ENCODE measurements around the gene TCHH. TPM values are rescaled to one million over a fixed set of nuclear protein-coding genes. Genes with fewer than 3 reads are reported as not detected.
A peak's percentile ranks its signal among the peaks of the same experiment; 100 is the strongest.

TCHH gene
- total and polyA plus RNA-seq, 2 donors (not counting 1 experiment from before 2014, with no cell fraction given), result not detected

DNA sequence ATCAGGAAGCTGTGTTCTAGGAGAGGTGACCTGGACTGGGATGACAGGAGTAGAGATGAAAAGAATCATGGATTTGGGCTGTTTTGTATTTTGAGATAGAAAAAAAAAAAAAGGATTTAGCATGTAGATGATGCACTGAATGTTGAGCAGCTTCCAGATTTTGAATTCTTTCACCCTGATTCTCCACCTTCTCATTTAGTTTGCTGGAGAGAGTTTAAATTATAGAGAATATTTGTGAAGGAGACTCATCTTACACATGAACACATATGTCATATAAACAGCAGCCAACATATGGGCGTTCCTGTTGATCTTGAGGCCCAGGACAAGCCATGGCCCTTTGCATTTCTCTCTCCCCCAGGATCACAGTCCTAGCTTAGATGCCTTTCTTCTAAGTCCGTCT, 36.4 kb upstream of the TCHH start:
- H3K9me3 ChIP-seq (ENCODE audit: control insufficient read depth, insufficient read depth, low read depth, low read length), result no peaks in the 10 kb centered on the region
- TF ChIP-seq, protein P1, sequence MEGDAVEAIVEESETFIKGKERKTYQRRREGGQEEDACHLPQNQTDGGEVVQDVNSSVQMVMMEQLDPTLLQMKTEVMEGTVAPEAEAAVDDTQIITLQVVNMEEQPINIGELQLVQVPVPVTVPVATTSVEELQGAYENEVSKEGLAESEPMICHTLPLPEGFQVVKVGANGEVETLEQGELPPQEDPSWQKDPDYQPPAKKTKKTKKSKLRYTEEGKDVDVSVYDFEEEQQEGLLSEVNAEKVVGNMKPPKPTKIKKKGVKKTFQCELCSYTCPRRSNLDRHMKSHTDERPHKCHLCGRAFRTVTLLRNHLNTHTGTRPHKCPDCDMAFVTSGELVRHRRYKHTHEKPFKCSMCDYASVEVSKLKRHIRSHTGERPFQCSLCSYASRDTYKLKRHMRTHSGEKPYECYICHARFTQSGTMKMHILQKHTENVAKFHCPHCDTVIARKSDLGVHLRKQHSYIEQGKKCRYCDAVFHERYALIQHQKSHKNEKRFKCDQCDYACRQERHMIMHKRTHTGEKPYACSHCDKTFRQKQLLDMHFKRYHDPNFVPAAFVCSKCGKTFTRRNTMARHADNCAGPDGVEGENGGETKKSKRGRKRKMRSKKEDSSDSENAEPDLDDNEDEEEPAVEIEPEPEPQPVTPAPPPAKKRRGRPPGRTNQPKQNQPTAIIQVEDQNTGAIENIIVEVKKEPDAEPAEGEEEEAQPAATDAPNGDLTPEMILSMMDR (conservative IDR thresholded peaks at IDR 0.05 in 1 of 2, IDR thresholded peaks at IDR 0.05 in 1 of 2; ENCODE audit: low read depth in 1 of 2, low read length in 2 of 2), result no peak
- no peak for TF ChIP-seq EZH2 (IDR thresholded peaks at IDR 0.05; ENCODE audit: low read length, missing control alignments)
- no peak for DNase-seq (ENCODE audit: low read depth in 2 of 2)
- no peaks in the 10 kb centered on the region for H3K27me3 ChIP-seq (ENCODE audit: control insufficient read depth, insufficient read depth, low read length)
- H3K4me3 ChIP-seq (replicated peaks in 1 of 4; ENCODE audit: control extremely low read depth in 1 of 4, insufficient read depth in 1 of 4, low read depth in 3 of 4, low read length in 4 of 4), result no peak overlapping the region
- H4K20me1 ChIP-seq (ENCODE audit: control insufficient read depth, extremely low read depth, insufficient read depth, low read length), result no peaks in the 10 kb centered on the region
- no peaks in the 10 kb centered on the region for H3K79me2 ChIP-seq (ENCODE audit: control insufficient read depth, insufficient read depth, low read length)
- no peak overlapping the region for H3K9ac ChIP-seq (ENCODE audit: insufficient read depth, low read length)
- no peak overlapping the region for H2AFZ ChIP-seq (ENCODE audit: low read length)
- H3K4me2 ChIP-seq (ENCODE audit: extremely low read depth, insufficient read depth, low read length), result no peak overlapping the region
- H3K36me3 ChIP-seq (ENCODE audit: control insufficient read depth, insufficient read depth, low read length), result no peaks in the 10 kb centered on the region
- no peaks in the 10 kb centered on the region for H3K4me1 ChIP-seq (ENCODE audit: control insufficient read depth, extremely low read depth, insufficient read depth, low read length)
- H3K27ac ChIP-seq (ENCODE audit: insufficient read depth, low read length), result no peak overlapping the region

DNA sequence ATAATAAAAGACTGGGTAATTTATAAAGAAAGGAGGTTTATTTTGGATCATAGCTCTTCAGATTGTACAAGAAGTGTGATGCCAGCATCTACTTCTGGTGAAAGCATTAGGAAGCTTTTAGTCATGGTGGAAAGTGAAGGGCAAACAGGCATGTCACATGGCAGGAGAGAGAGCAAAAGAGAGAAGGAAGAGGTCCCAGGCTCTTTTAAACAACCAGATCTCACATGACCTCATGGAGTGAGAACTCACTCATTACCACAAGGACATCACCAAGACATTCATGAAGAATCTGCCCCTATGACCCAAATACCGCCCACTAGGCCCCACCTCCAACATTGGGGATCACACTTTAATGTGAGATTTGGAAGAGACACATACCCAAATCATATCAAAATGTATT, 33.7 kb upstream of the TCHH start:
- H3K27ac ChIP-seq (ENCODE audit: insufficient read depth, low read length), result no peak overlapping the region
- no peaks in the 10 kb centered on the region for H3K36me3 ChIP-seq (ENCODE audit: control insufficient read depth, insufficient read depth, low read length)
- H3K4me3 ChIP-seq (replicated peaks in 1 of 4; ENCODE audit: control extremely low read depth in 1 of 4, insufficient read depth in 1 of 4, low read depth in 3 of 4, low read length in 4 of 4), result no peak overlapping the region
- H4K20me1 ChIP-seq (ENCODE audit: control insufficient read depth, extremely low read depth, insufficient read depth, low read length), result no peaks in the 10 kb centered on the region
- TF ChIP-seq, protein P1 (conservative IDR thresholded peaks at IDR 0.05 in 1 of 2, IDR thresholded peaks at IDR 0.05 in 1 of 2; ENCODE audit: low read depth in 1 of 2, low read length in 2 of 2), result no peak
- no peak for TF ChIP-seq EZH2 (IDR thresholded peaks at IDR 0.05; ENCODE audit: low read length, missing control alignments)
- H3K4me2 ChIP-seq (ENCODE audit: extremely low read depth, insufficient read depth, low read length), result no peak overlapping the region
- H3K9ac ChIP-seq (ENCODE audit: insufficient read depth, low read length), result no peak overlapping the region
- H3K79me2 ChIP-seq (ENCODE audit: control insufficient read depth, insufficient read depth, low read length), result no peaks in the 10 kb centered on the region
- H3K27me3 ChIP-seq (ENCODE audit: control insufficient read depth, insufficient read depth, low read length), result no peaks in the 10 kb centered on the region
- peak in 1 of 2 donors; percentile 44 for DNase-seq (ENCODE audit: low read depth in 2 of 2)
- no peak overlapping the region for H2AFZ ChIP-seq (ENCODE audit: low read length)
- H3K4me1 ChIP-seq (ENCODE audit: control insufficient read depth, extremely low read depth, insufficient read depth, low read length), result no peaks in the 10 kb centered on the region
- H3K9me3 ChIP-seq (ENCODE audit: control insufficient read depth, insufficient read depth, low read depth, low read length), result no peaks in the 10 kb centered on the region

DNA sequence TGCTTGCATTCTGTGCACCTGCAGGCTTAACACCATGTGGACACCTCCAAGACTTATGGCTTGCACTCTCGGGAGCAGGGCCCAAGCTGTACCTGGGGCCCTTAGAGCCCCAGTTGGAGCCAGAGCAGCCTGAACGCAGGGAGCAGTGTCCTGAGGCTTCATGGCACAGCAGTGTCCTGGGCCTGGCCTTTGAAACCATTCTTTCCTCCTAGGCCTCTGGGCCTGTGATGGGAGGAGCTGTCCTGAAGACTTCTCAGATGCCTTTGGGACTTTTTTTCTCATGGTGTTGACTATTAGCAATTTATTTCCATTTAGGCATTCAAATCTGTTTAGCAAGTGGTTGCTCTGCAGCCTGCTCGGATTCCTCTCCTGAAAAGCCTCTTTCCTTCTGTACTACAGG, 32.8 kb upstream of the TCHH start:
- Histone ChIP-seq H2AFZ (ENCODE audit: low read length) (no peak overlapping the region), H3K27ac (ENCODE audit: insufficient read depth, low read length) (no peak overlapping the region), H3K4me2 (ENCODE audit: extremely low read depth, insufficient read depth, low read length) (no peak overlapping the region), H3K4me1 (ENCODE audit: control insufficient read depth, extremely low read depth, insufficient read depth, low read length) (no peaks in the 10 kb centered on the region), H3K79me2 (ENCODE audit: control insufficient read depth, insufficient read depth, low read length) (no peaks in the 10 kb centered on the region), H3K4me3 (replicated peaks in 1 of 4; ENCODE audit: control extremely low read depth in 1 of 4, insufficient read depth in 1 of 4, low read depth in 3 of 4, low read length in 4 of 4) (no peak overlapping the region), H3K9ac (ENCODE audit: insufficient read depth, low read length) (no peak overlapping the region), H3K27me3 (ENCODE audit: control insufficient read depth, insufficient read depth, low read length) (no peaks in the 10 kb centered on the region), H4K20me1 (ENCODE audit: control insufficient read depth, extremely low read depth, insufficient read depth, low read length) (no peaks in the 10 kb centered on the region), H3K36me3 (ENCODE audit: control insufficient read depth, insufficient read depth, low read length) (no peaks in the 10 kb centered on the region), H3K9me3 (ENCODE audit: control insufficient read depth, insufficient read depth, low read depth, low read length) (no peaks in the 10 kb centered on the region)
- no peak for DNase-seq (ENCODE audit: low read depth in 2 of 2)
- TF ChIP-seq, protein P1 (conservative IDR thresholded peaks at IDR 0.05 in 1 of 2, IDR thresholded peaks at IDR 0.05 in 1 of 2; ENCODE audit: low read depth in 1 of 2, low read length in 2 of 2), result no peak
- TF ChIP-seq EZH2 (IDR thresholded peaks at IDR 0.05; ENCODE audit: low read length, missing control alignments), result no peak

All from fibroblast of lung (primary cell).